Endometrial microvascular endothelial cells (primary cell): Measurements from ENCODE around the gene CHRM4. TPM values are rescaled to one million over a fixed set of nuclear protein-coding genes. Genes with fewer than 3 reads are reported as not detected.
"Not testable (repeated sequence)": the region's sequence is repeated elsewhere in the genome, so short reads cannot be mapped to it uniquely, and the experiment has no call there.

Experiments used
- in situ Hi-C: cut with HindIII; loops from 2 replicates; pipeline ENCODE4 v1.10.0; 2017; ENCODE audit warnings: low sequenced_read_pairs, low pct_unique_long_range_greater_than_20kb; ENCODE audit errors: inconsistent ontology term
- total RNA-seq: library from RNA; depleted of rRNA; stranded (reverse); fragments of >200 nt; gene quantifications from one replicate; pipeline ENCODE4 v1.2.3, GENCODE V29; 2015; ENCODE audit errors: inconsistent ontology term

CHRM4 gene
- total RNA-seq, 1 donor from 2014 or later: not detected

GRCh38 chr11:46385169-46386004 lies 6.2 kb downstream of the CHRM4 start:
- in situ Hi-C loops: no loop called here

- in situ Hi-C loops: no loop called here
These were observed 7.4 kb downstream of the CHRM4 start for GRCh38 chr11:46383974-46384701.

GRCh38 chr11:46383404-46383758 lies 8.2 kb downstream of the CHRM4 start:
- in situ Hi-C loops: no loop called here

GRCh38 chr11:46382646-46383403 lies 8.8 kb downstream of the CHRM4 start:
- in situ Hi-C loops: no loop called here

GRCh38 chr11:46381819-46382645 lies 9.5 kb downstream of the CHRM4 start:
- in situ Hi-C loops: no loop called here

- in situ Hi-C loops: no loop called here
These were observed 10.3 kb downstream of the CHRM4 start, which contains the start of gene MDK for GRCh38 chr11:46381048-46381818. Gene MDK (plus strand): TSS chr11:46381669. CDS start chr11:46382058, 389 bp downstream.

GRCh38 chr11:46380340-46381047 lies 11.1 kb downstream of the CHRM4 start:
- in situ Hi-C loops: no loop called here

- in situ Hi-C loops: not testable (repeated sequence)
These were observed 11.9 kb downstream of the CHRM4 start for GRCh38 chr11:46379482-46380293.

GRCh38 chr11:46378811-46379481 lies 12.6 kb downstream of the CHRM4 start:
- in situ Hi-C loops: no loop called here

GRCh38 chr11:46378296-46378695 lies 13.3 kb downstream of the CHRM4 start:
- in situ Hi-C loops: no loop called here

- in situ Hi-C loops: no loop called here
These were observed 13.7 kb downstream of the CHRM4 start for GRCh38 chr11:46377831-46378230.

- in situ Hi-C loops: no loop called here
These were observed 14.3 kb downstream of the CHRM4 start for GRCh38 chr11:46377290-46377689.

GRCh38 chr11:46376258-46377050 lies 15.1 kb downstream of the CHRM4 start:
- in situ Hi-C loops: no loop called here

GRCh38 chr11:46375392-46376101 lies 16.0 kb downstream of the CHRM4 start:
- in situ Hi-C loops: no loop called here

GRCh38 chr11:46374815-46375214 lies 16.8 kb downstream of the CHRM4 start:
- in situ Hi-C loops: no loop called here
